A549 treated with GW870086 at 1 μM for 4 hours (cell line): ENCODE results near the gene IPO4. TPM values are rescaled to one million over a fixed set of nuclear protein-coding genes. Genes with fewer than 3 reads are reported as not detected.

Source experiments
- total RNA-seq: library from RNA; stranded (reverse); fragments of 200-300 nt; extraction: Qiagen RNA extraction; gene quantifications from 5 replicates; pipeline ENCODE4 v1.2.3, GENCODE V29; 2022; ENCODE audit warnings: low read depth

IPO4 gene
- total RNA-seq, 1 experiment from 2014 or later: 76.3 TPM

Other genes starting within 250 kb of the IPO4 start
- 43.5 to 48.5 TPM (median 45.9 TPM) in 5 replicates for gene DHRS4, start 235.0 kb downstream of the IPO4 start, total RNA-seq
- 21.5 to 34.0 TPM (median 29.9 TPM) in 5 replicates for gene DHRS4L2, start 199.9 kb downstream of the IPO4 start, total RNA-seq
- 0.33 to 0.75 TPM (median 0.61 TPM) in 5 replicates for gene CARMIL3, start 136.8 kb downstream of the IPO4 start, total RNA-seq
- gene CPNE6, start 117.3 kb downstream of the IPO4 start, total RNA-seq: 0.06 to 0.16 TPM (median 0.15 TPM) in 3 of 5 replicates, not detected in the others
- 18.0 to 23.5 TPM (median 19.5 TPM) in 5 replicates for gene PCK2, start 94.5 kb downstream of the IPO4 start, total RNA-seq
- 19.4 to 22.8 TPM (median 20.8 TPM) in 5 replicates for gene DCAF11, start 74.0 kb downstream of the IPO4 start, total RNA-seq
- gene NRL, start 73.9 kb downstream of the IPO4 start, total RNA-seq: 0.75 to 1.1 TPM (median 1.0 TPM) in 5 replicates
- 0.17 TPM in 2 of 5 replicates, not detected in the others for gene FITM1, start 58.2 kb downstream of the IPO4 start, total RNA-seq
- 157 to 192 TPM (median 167 TPM) in 5 replicates for gene PSME1, start 52.6 kb downstream of the IPO4 start, total RNA-seq
- gene EMC9, start 47.2 kb downstream of the IPO4 start, total RNA-seq: 47.8 to 65.7 TPM (median 59.1 TPM) in 5 replicates
- 161 to 196 TPM (median 170 TPM) in 5 replicates for gene PSME2, start 42.2 kb downstream of the IPO4 start, total RNA-seq
- gene RNF31, start 41.3 kb downstream of the IPO4 start, total RNA-seq: 20.9 to 32.8 TPM (median 29.5 TPM) in 5 replicates
- gene IRF9, start 27.6 kb downstream of the IPO4 start, total RNA-seq: 15.3 to 20.5 TPM (median 18.1 TPM) in 5 replicates
- 3.5 to 5.5 TPM (median 5.2 TPM) in 5 replicates for gene REC8, start 16.7 kb downstream of the IPO4 start, total RNA-seq
- gene TM9SF1, start 6.6 kb upstream of the IPO4 start, total RNA-seq: 63.4 to 67.1 TPM (median 65.5 TPM) in 5 replicates
- gene TSSK4, start 16.9 kb upstream of the IPO4 start, total RNA-seq: not detected in 5 replicates
- 76.1 to 96.4 TPM (median 81.8 TPM) in 5 replicates for gene CHMP4A, start 24.7 kb upstream of the IPO4 start, total RNA-seq
- gene MDP1, start 27.2 kb upstream of the IPO4 start, total RNA-seq: 28.4 to 32.8 TPM (median 30.6 TPM) in 5 replicates
- gene NEDD8, start 43.6 kb upstream of the IPO4 start, total RNA-seq: 438 to 493 TPM (median 454 TPM) in 5 replicates
- gene GMPR2, start 44.1 kb upstream of the IPO4 start, total RNA-seq: 55.3 to 62.7 TPM (median 61.5 TPM) in 5 replicates
- gene TINF2, start 53.8 kb upstream of the IPO4 start, total RNA-seq: 31.8 to 38.3 TPM (median 37.1 TPM) in 5 replicates
- gene TGM1, start 74.4 kb upstream of the IPO4 start, total RNA-seq: 0.81 to 1.5 TPM (median 1.2 TPM) in 5 replicates
- 16.1 to 17.8 TPM (median 17.2 TPM) in 5 replicates for gene RABGGTA, start 82.8 kb upstream of the IPO4 start, total RNA-seq
- 8.1 to 13.1 TPM (median 10.3 TPM) in 5 replicates for gene DHRS1, start 111.0 kb upstream of the IPO4 start, total RNA-seq
- gene NOP9, start 111.0 kb upstream of the IPO4 start, total RNA-seq: 14.8 to 17.6 TPM (median 16.2 TPM) in 5 replicates
- gene CIDEB, start 119.2 kb upstream of the IPO4 start, total RNA-seq: 0.17 to 0.72 TPM (median 0.19 TPM) in 5 replicates
- 2.8 to 5.1 TPM (median 4.4 TPM) in 5 replicates for gene LTB4R2, start 121.3 kb upstream of the IPO4 start, total RNA-seq
- gene LTB4R, start 122.7 kb upstream of the IPO4 start, total RNA-seq: 3.9 to 6.3 TPM (median 5.2 TPM) in 5 replicates
- not detected in 5 replicates for gene ADCY4, start 146.3 kb upstream of the IPO4 start, total RNA-seq
- gene RIPK3, start 151.2 kb upstream of the IPO4 start, total RNA-seq: not detected in 5 replicates
- gene NFATC4, start 179.4 kb upstream of the IPO4 start, total RNA-seq: 0.06 to 0.47 TPM (median 0.31 TPM) in 3 of 5 replicates, not detected in the others
- 0.25 to 0.34 TPM (median 0.26 TPM) in 5 replicates for gene NYNRIN, start 210.2 kb upstream of the IPO4 start, total RNA-seq
- 1.0 to 1.7 TPM (median 1.2 TPM) in 5 replicates for gene CBLN3, start 240.9 kb upstream of the IPO4 start, total RNA-seq
- gene KHNYN, start 241.1 kb upstream of the IPO4 start, total RNA-seq: 23.4 to 28.8 TPM (median 27.6 TPM) in 5 replicates